Stimulated activated memory B cell treated with anti-CD40 and anti-IgM and Interleukin-4, amounts not matched to agents 10 μg/mL and 1 μg/mL and 100 μg/mL, for 72 hours (primary cell): ENCODE data around the gene RASL12.

Experiments
- ATAC-seq: fragments of 150-1000 bp; cut with Tn5 transposase; 2 replicates; pipeline ENCODE4 v1.10.0; 2021
- H3K27ac Mint-ChIP-seq: one replicate; pipeline ENCODE4 v1.8.0; 2022; ENCODE audit warnings: mild to moderate bottlenecking, mixed read lengths
- H3K27me3 Mint-ChIP-seq: one replicate; pipeline ENCODE4 v1.8.0; 2022; ENCODE audit warnings: mixed read lengths
- H3K36me3 Mint-ChIP-seq: one replicate; pipeline ENCODE4 v1.8.0; 2022; ENCODE audit warnings: mixed read lengths
- H3K4me1 Mint-ChIP-seq: one replicate; pipeline ENCODE4 v1.8.0; 2022; ENCODE audit warnings: mixed read lengths
- H3K4me3 Mint-ChIP-seq: one replicate; pipeline ENCODE4 v1.8.0; 2022; ENCODE audit warnings: mild to moderate bottlenecking, moderate library complexity, mixed read lengths
- H3K9me3 Mint-ChIP-seq: one replicate; pipeline ENCODE4 v1.8.0; 2022; ENCODE audit warnings: mixed read lengths

RASL12 gene

DNA sequence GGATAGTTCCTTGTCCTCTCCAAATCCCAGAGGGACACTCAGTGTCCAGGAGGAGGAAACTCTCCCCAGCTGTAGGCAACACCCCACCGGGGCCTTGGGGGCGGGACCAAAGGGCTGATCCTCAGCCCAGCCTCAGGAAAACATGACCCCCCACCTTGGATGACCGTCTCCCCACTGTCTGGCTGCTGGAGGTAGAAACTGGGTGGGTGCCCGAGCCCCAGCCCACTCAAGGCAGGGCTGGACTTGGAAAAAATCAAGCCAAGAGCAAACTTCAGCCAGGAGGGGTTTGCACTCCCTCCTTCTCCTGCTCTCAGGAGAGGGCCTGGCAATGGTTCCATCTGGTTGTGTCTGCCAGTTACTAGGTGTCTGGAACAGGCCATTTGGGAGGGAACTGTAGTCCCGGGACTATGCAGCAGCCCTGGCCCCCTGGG, 3.6 kb upstream of the RASL12 start:
- Mint-ChIP-seq H3K36me3 (no peaks in the 10 kb centered on the region), H3K4me3 (no peak overlapping the region), H3K27ac (no peak overlapping the region), H3K27me3 (peaks cover 38% of the 10 kb centered on the region), H3K4me1 (peaks cover 7% of the 10 kb centered on the region), H3K9me3 (no peaks in the 10 kb centered on the region)
- ATAC-seq: peak; percentile 19

GRCh38 chr15:65069779-65070546, 2.2 kb upstream of the RASL12 start:
- Mint-ChIP-seq H3K4me1 (peaks cover 7% of the 10 kb centered on the region), H3K27ac (no peak overlapping the region), H3K4me3 (no peak overlapping the region), H3K36me3 (no peaks in the 10 kb centered on the region), H3K27me3 (peaks cover 37% of the 10 kb centered on the region), H3K9me3 (no peaks in the 10 kb centered on the region)
- ATAC-seq: no peak

- Mint-ChIP-seq H3K4me1 (peaks cover 7% of the 10 kb centered on the region), H3K27ac (no peak overlapping the region), H3K4me3 (no peak overlapping the region), H3K27me3 (peaks cover 36% of the 10 kb centered on the region), H3K36me3 (no peaks in the 10 kb centered on the region), H3K9me3 (no peaks in the 10 kb centered on the region)
- ATAC-seq: no peak
Observed at GRCh38 chr15:65069179-65069578, 1.4 kb upstream of the RASL12 start.

DNA sequence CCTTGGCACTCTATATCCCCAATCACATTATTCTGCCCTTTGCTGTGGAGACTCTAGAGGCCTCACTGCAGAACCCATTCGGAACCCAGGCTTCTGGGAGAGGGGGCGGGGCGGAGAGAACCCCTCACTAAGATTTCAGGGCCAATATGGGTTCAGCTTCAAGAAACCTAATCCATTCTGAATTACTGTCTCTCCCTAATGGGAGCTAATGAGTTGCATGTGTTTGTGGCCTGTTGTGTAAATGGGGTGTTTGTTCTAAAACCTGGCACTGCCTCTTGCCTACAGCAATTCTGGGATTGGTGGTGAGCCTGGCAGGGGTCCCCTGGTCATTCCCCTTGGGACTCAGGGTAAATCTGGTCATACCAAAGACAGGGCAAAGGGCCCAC, 605 bp upstream of the RASL12 start:
- ATAC-seq: no peak
- Mint-ChIP-seq H3K9me3 (no peaks in the 10 kb centered on the region), H3K27ac (no peak overlapping the region), H3K4me3 (no peak overlapping the region), H3K27me3 (peaks cover 39% of the 10 kb centered on the region), H3K36me3 (no peaks in the 10 kb centered on the region), H3K4me1 (peaks cover 7% of the 10 kb centered on the region)

DNA sequence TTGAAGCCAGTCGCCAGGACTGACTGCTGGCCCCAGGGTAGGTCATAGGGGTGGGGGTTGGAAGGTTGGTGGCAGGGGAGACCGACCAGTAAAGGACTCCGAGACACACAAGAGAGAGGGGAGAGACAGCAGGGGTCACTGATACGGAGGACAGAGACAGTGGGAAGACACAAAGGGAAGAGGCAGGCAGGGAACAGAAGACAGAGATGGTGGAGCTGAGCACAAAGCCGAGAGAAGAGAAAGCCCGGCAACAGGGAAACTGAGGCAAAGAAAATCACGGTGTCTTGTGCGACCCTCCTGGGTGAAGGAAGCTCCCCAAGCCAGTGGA, 510 bp downstream of the RASL12 start:
- no peaks in the 10 kb centered on the region for H3K36me3 Mint-ChIP-seq
- H3K4me3 Mint-ChIP-seq: peak overlapping the region; percentile 27
- no peaks in the 10 kb centered on the region for H3K9me3 Mint-ChIP-seq
- peaks cover 7% of the 10 kb centered on the region for H3K4me1 Mint-ChIP-seq
- no peak overlapping the region for H3K27ac Mint-ChIP-seq
- peaks cover 44% of the 10 kb centered on the region for H3K27me3 Mint-ChIP-seq
- no peak for ATAC-seq

GRCh38 chr15:65066635-65067316, 1.0 kb downstream of the RASL12 start:
- Mint-ChIP-seq H3K27ac (no peak overlapping the region), H3K4me3 (peak overlapping the region; percentile 27), H3K27me3 (peaks cover 44% of the 10 kb centered on the region)

GRCh38 chr15:65066001-65066634, 1.7 kb downstream of the RASL12 start:
- peaks cover 7% of the 10 kb centered on the region for H3K4me1 Mint-ChIP-seq
- no peak overlapping the region for H3K4me3 Mint-ChIP-seq
- no peaks in the 10 kb centered on the region for H3K36me3 Mint-ChIP-seq
- H3K27ac Mint-ChIP-seq: no peak overlapping the region
- no peaks in the 10 kb centered on the region for H3K9me3 Mint-ChIP-seq
- peaks cover 44% of the 10 kb centered on the region for H3K27me3 Mint-ChIP-seq
- ATAC-seq: no peak

More at GRCh38 chr15:65066635-65067316, 1.0 kb downstream of the RASL12 start:
- ATAC-seq: no peak
- Mint-ChIP-seq H3K4me1 (peaks cover 7% of the 10 kb centered on the region), H3K9me3 (no peaks in the 10 kb centered on the region), H3K36me3 (no peaks in the 10 kb centered on the region)

DNA sequence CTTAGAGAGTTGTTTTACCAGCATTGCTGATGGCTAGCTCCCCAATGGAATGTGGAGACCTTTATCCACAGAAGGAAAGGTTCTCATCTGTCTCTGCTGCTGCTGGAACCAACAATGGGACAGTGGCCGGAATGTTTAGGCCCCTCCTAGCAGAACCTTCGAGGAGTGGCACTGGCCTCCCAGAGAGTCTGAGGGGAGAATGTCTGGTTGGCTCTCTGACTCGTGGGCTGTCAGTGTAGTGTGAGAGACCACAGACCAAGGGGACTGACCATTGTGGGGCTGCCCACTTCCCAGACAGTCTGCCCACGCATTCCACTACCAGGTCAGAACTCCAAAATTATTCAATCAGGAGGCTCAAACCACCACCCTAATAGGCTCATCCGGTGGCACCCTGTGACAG, 5.1 kb downstream of the RASL12 start:
- peaks cover 7% of the 10 kb centered on the region for H3K4me1 Mint-ChIP-seq
- H3K27me3 Mint-ChIP-seq: peaks cover 36% of the 10 kb centered on the region
- no peak for ATAC-seq
- no peaks in the 10 kb centered on the region for H3K9me3 Mint-ChIP-seq
- H3K27ac Mint-ChIP-seq: no peak overlapping the region
- no peaks in the 10 kb centered on the region for H3K36me3 Mint-ChIP-seq
- no peak overlapping the region for H3K4me3 Mint-ChIP-seq

- Mint-ChIP-seq H3K9me3 (no peaks in the 10 kb centered on the region), H3K27ac (no peak overlapping the region), H3K4me3 (no peak overlapping the region), H3K4me1 (peaks cover 2% of the 10 kb centered on the region), H3K27me3 (peaks cover 36% of the 10 kb centered on the region), H3K36me3 (no peaks in the 10 kb centered on the region)
- ATAC-seq: no peak
Observed at GRCh38 chr15:65062061-65062460, 5.7 kb downstream of the RASL12 start.

- ATAC-seq: no peak
- Mint-ChIP-seq H3K4me3 (no peak overlapping the region), H3K27ac (no peak overlapping the region), H3K9me3 (no peaks in the 10 kb centered on the region), H3K27me3 (peaks cover 31% of the 10 kb centered on the region), H3K36me3 (no peaks in the 10 kb centered on the region), H3K4me1 (no peaks in the 10 kb centered on the region)
Observed at GRCh38 chr15:65060641-65061397, 7.0 kb downstream of the RASL12 start.

DNA sequence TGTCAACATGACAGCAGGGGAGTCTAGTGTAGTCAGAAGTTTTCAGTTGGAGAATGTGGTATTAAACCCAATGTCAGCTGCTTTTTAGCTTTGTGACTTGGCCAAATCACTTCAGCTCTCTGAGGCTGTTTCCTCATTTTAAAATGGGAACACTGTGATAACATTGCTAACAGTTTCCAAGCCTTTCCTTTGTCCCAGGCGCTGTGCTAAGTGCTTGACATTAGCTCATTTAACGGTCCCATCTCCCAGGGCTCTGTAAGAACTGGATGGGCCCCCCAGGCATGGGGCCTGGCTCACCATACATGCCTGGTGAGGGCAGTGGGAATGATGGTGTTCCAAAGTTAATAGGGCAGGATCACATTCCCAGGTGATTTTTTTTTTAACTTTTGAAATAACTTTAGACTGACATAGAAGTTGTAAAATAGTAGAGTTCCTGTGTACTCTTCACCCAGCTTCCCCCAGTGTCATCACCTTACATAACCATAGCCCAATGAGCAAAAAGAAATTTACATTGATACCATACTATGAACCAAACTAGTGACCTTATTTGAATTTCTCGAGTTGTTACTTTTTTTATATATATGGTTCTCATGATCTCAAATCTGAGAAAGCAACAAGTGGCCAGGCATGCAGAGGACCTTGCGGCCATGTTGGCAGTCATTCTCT, 7.7 kb downstream of the RASL12 start:
- H3K27ac Mint-ChIP-seq: no peak overlapping the region
- no peaks in the 10 kb centered on the region for H3K4me1 Mint-ChIP-seq
- no peaks in the 10 kb centered on the region for H3K36me3 Mint-ChIP-seq
- H3K4me3 Mint-ChIP-seq: no peak overlapping the region
- no peaks in the 10 kb centered on the region for H3K9me3 Mint-ChIP-seq
- peaks cover 27% of the 10 kb centered on the region for H3K27me3 Mint-ChIP-seq
- no peak for ATAC-seq

DNA sequence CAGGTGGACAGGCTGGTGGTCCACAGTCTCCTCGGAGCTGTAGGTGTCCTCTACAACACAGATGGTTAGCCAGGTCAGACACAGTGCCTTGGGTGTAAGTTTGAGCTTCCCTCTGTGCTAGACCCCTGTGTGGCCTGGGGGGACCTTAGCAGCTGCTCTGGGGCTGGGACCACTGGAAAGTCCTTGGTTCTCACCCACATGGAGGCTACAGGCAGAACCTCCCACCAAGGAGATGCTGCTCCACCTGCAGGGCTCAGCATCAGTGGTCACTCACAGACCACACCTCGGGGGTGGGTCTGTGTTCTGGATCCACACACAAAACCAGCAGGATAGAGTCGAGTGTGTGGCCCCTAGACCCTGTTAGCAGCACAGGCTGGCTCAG, 8.4 kb downstream of the RASL12 start:
- Mint-ChIP-seq H3K4me1 (no peaks in the 10 kb centered on the region), H3K27ac (no peak overlapping the region), H3K27me3 (peaks cover 27% of the 10 kb centered on the region), H3K9me3 (no peaks in the 10 kb centered on the region), H3K4me3 (no peak overlapping the region), H3K36me3 (no peaks in the 10 kb centered on the region)
- no peak for ATAC-seq

DNA sequence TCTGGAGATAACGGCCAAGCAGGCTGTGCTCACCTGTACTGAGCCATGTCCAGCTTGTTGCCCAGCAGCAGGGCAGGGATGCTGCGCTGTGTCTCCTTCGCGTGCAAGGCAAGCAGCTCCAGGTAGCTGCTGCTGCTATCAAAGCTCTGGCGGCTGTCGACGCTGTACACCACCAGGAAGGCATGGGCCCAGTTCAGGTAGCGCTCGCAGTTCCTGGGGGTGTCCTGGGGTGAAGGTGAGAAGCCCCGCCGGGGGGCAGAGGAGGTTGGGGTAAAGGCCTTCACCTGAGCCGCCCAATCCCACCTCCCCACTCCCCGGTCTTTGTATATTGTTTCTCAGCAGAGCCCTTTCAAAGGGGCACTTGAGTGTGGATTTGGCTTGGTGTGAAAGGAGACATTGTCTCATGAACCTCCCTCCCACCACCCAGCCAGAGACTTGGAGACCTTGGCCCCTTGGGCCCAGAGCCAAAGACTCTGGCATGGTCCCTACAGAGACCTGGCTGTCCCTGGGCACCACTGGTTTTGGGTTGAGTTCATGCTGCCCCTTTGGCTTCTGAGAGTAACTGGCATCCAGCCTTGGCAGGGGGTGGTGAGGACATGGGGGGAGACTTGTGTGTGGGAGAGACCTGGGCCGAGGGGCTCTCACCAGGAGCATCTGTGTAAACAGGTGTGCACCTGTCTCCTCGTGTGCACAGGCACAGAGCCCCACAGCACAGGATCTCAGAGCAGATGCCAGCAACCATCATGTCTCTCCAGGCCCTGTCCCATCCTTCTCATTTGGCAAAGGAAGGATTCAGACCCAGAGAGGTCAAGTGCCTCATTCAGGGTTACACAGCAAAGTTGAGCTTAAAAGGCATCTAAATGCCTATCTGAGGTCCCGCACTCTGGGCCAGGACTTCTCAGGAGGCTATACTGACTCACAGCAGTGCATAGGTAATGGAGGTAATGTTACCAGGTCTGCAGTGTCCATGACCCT, 9.1 kb downstream of the RASL12 start:
- ATAC-seq: no peak
- Mint-ChIP-seq H3K27ac (no peak overlapping the region), H3K4me3 (no peak overlapping the region), H3K4me1 (no peaks in the 10 kb centered on the region), H3K27me3 (peaks cover 26% of the 10 kb centered on the region), H3K9me3 (no peaks in the 10 kb centered on the region), H3K36me3 (no peaks in the 10 kb centered on the region)

GRCh38 chr15:65057549-65057940, 10.2 kb downstream of the RASL12 start:
- H3K36me3 Mint-ChIP-seq: no peaks in the 10 kb centered on the region
- no peak overlapping the region for H3K4me3 Mint-ChIP-seq
- H3K27ac Mint-ChIP-seq: no peak overlapping the region
- no peaks in the 10 kb centered on the region for H3K9me3 Mint-ChIP-seq
- H3K27me3 Mint-ChIP-seq: peaks cover 19% of the 10 kb centered on the region
- ATAC-seq: no peak
- no peaks in the 10 kb centered on the region for H3K4me1 Mint-ChIP-seq
